ENCODE measurements around the gene SPINK13. TPM values are rescaled to one million over a fixed set of nuclear protein-coding genes. Genes with fewer than 3 reads are reported as not detected.

Gene SPINK13
- total and polyA plus RNA-seq, 9 of the 15 experiments (the other 6 are each of a cell fraction or from before 2014, with no cell fraction given): 0.07 TPM; not detected in 8

DNA sequence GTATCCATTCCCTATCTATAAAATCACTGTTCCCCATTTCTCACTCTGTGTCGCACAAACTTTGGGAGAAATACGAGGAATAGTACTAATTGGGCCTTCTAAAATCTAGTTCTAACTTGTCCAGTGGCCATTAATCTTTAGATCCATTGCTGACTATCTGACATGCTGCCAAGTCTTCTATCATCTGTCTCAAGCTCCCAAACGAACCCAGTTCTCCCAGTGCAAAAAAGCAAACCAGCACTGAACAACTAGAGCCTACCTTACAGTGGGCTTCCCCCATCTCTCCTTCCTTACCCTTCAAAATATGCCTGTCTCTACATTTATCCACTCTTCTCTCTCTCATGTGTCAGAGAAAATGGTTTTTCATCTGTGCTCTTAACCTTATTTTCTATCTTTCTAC lies 40.4 kb downstream of the SPINK13 start:
- CTCF ChIA-PET (ENCODE audit: low intra/inter-chr PET ratio): no interaction called here
- FAIRE-seq: no peak
- 0% methylated on average over 3 of the region's 3 CpGs for WGBS (ENCODE audit: insufficient coverage, low coverage, missing lambda C conversion rate)

DNA sequence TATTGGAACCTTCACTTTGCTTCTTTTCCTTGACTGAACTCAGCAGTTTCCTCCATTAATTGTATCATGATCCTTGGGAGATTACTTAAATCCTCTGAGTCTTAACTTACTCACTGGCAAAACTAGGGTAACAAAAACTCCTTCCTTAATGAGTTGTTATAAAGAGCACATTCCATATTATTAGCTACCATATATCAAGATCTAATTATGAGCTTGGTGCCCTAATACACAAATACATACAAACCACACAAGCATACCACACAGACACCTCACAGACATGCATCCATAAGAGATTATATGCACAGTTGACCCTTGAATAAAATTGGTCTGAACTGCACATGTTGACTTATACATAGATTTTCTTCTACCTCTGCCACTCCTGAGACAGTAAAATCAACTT lies 41.2 kb downstream of the SPINK13 start:
- Histone ChIP-seq H4K20me1 (replicated peaks; ENCODE audit: control insufficient read depth, insufficient read depth, low read length) (no peaks in the 10 kb centered on the region), H3K4me2 (ENCODE audit: insufficient read depth, low read length) (no peak overlapping the region), H3K4me3 (no peak overlapping the region), H3K79me2 (ENCODE audit: control insufficient read depth, insufficient read depth, low read length) (no peaks in the 10 kb centered on the region), H3K27ac (ENCODE audit: extremely low read depth, low read depth, low read length) (no peak overlapping the region), H3K4me1 (replicated peaks in 1 of 2; ENCODE audit: control insufficient read depth in 2 of 2, insufficient read depth in 2 of 2, low read length in 2 of 2) (no peaks in the 10 kb centered on the region), H3K9me3 (replicated peaks; ENCODE audit: control insufficient read depth, insufficient read depth, low read depth, low read length) (0 out of 2 replicates have a peak, but pooled peaks cover 2% of the 10 kb centered on the region), H3K9me1 (ENCODE audit: control insufficient read depth, insufficient read depth, low read length) (no peaks in the 10 kb centered on the region), H3K27me3 (ENCODE audit: control insufficient read depth in 2 of 2, insufficient read depth in 2 of 2, low read length in 2 of 2) (no peaks in the 10 kb centered on the region), H2AFZ (ENCODE audit: low read depth, low read length) (no peak overlapping the region), H3K9ac (ENCODE audit: insufficient read depth in 1 of 2, low read depth in 2 of 2, low read length in 2 of 2) (no peak overlapping the region), H3K36me3 (ENCODE audit: control insufficient read depth, insufficient read depth, low read length) (no peaks in the 10 kb centered on the region)
- no TSS peak for BruUV-seq (replicated peaks)
- FAIRE-seq: no peak
- intact Hi-C loops (cut with micrococcal nuclease) (no loop called here), in situ Hi-C loops (cut with MboI) (no loop called here)
- POLR2A ChIA-PET: no interaction called here
- no peak for DNase-seq (ENCODE audit: extremely low read depth in 1 of 4, low spot score in 3 of 4)
- CTCF ChIA-PET (ENCODE audit: low intra/inter-chr PET ratio): no interaction called here
- ATAC-seq: no peak
- no peak for TF ChIP-seq MEF2D (tag; conservative IDR thresholded peaks at IDR 0.05; ENCODE audit: low read depth)
- TF ChIP-seq SP1 (CRISPR knock-in tag; IDR thresholded peaks at IDR 0.05): no peak
- no peak for TF ChIP-seq KDM4B (IDR thresholded peaks at IDR 0.05; ENCODE audit: borderline replicate concordance in 2 of 2, low read depth in 1 of 2)
- TF ChIP-seq, protein P1, sequence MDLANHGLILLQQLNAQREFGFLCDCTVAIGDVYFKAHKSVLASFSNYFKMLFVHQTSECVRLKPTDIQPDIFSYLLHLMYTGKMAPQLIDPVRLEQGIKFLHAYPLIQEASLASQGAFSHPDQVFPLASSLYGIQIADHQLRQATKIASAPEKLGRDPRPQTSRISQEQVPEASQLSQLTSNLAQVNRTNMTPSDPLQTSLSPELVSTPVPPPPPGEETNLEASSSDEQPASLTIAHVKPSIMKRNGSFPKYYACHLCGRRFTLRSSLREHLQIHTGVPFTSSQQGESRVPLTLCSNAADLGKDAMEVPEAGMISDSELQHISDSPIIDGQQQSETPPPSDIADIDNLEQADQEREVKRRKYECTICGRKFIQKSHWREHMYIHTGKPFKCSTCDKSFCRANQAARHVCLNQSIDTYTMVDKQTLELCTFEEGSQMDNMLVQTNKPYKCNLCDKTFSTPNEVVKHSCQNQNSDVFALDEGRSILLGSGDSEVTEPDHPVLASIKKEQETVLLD (IDR thresholded peaks at IDR 0.05): no peak
- TF ChIP-seq BDP1 (IDR thresholded peaks at IDR 0.05; ENCODE audit: insufficient read depth, insufficient read length): no peak
- TF ChIP-seq, protein P2, sequence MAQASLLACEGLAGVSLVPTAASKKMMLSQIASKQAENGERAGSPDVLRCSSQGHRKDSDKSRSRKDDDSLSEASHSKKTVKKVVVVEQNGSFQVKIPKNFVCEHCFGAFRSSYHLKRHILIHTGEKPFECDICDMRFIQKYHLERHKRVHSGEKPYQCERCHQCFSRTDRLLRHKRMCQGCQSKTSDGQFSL (CRISPR knock-in tag; IDR thresholded peaks at IDR 0.05): no peak
- TF ChIP-seq, protein P2 (tag; IDR thresholded peaks at IDR 0.05): no peak
- no peak for TF ChIP-seq ZNF696 (CRISPR knock-in tag; conservative IDR thresholded peaks at IDR 0.05)
- TF ChIP-seq, protein P3, sequence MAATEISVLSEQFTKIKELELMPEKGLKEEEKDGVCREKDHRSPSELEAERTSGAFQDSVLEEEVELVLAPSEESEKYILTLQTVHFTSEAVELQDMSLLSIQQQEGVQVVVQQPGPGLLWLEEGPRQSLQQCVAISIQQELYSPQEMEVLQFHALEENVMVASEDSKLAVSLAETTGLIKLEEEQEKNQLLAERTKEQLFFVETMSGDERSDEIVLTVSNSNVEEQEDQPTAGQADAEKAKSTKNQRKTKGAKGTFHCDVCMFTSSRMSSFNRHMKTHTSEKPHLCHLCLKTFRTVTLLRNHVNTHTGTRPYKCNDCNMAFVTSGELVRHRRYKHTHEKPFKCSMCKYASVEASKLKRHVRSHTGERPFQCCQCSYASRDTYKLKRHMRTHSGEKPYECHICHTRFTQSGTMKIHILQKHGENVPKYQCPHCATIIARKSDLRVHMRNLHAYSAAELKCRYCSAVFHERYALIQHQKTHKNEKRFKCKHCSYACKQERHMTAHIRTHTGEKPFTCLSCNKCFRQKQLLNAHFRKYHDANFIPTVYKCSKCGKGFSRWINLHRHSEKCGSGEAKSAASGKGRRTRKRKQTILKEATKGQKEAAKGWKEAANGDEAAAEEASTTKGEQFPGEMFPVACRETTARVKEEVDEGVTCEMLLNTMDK (IDR thresholded peaks at IDR 0.05; ENCODE audit: borderline replicate concordance, insufficient read depth, low read depth, low read length, poor library complexity, severe bottlenecking): no peak
- TF ChIP-seq STAT5A (IDR thresholded peaks at IDR 0.05; ENCODE audit: borderline replicate concordance, low read length): no peak
- TF ChIP-seq ZKSCAN1 (IDR thresholded peaks at IDR 0.05; ENCODE audit: low read depth, low read length): no peak

More for the DNA sequence above, 40.4 kb downstream of the SPINK13 start:
- Histone ChIP-seq H3K4me2 (ENCODE audit: insufficient read depth, low read length) (no peak overlapping the region), H3K79me2 (ENCODE audit: control insufficient read depth, insufficient read depth, low read length) (no peaks in the 10 kb centered on the region), H3K36me3 (ENCODE audit: control insufficient read depth, insufficient read depth, low read length) (no peaks in the 10 kb centered on the region), H4K20me1 (replicated peaks; ENCODE audit: control insufficient read depth, insufficient read depth, low read length) (no peaks in the 10 kb centered on the region), H3K27me3 (ENCODE audit: control insufficient read depth in 2 of 2, insufficient read depth in 2 of 2, low read length in 2 of 2) (no peaks in the 10 kb centered on the region), H3K9me3 (replicated peaks; ENCODE audit: control insufficient read depth, insufficient read depth, low read depth, low read length) (0 out of 2 replicates have a peak, but pooled peaks cover 2% of the 10 kb centered on the region), H3K9ac (ENCODE audit: insufficient read depth in 1 of 2, low read depth in 2 of 2, low read length in 2 of 2) (no peak overlapping the region), H3K27ac (ENCODE audit: extremely low read depth, low read depth, low read length) (no peak overlapping the region), H3K4me3 (no peak overlapping the region), H2AFZ (ENCODE audit: low read depth, low read length) (no peak overlapping the region), H3K4me1 (replicated peaks in 1 of 2; ENCODE audit: control insufficient read depth in 2 of 2, insufficient read depth in 2 of 2, low read length in 2 of 2) (no peaks in the 10 kb centered on the region), H3K9me1 (ENCODE audit: control insufficient read depth, insufficient read depth, low read length) (no peaks in the 10 kb centered on the region)
- POLR2A ChIA-PET: no interaction called here
- peak; percentile 10 for TF ChIP-seq MEIS2 (IDR thresholded peaks at IDR 0.05; ENCODE audit: partially characterized antibody)
- TF ChIP-seq ZNF561 (CRISPR knock-in tag; conservative IDR thresholded peaks at IDR 0.05): no peak
- ATAC-seq (no peak), DNase-seq (ENCODE audit: extremely low read depth in 1 of 4, low spot score in 3 of 4) (no peak)
- BruUV-seq (replicated peaks): no TSS peak
- intact Hi-C loops (cut with micrococcal nuclease) (no loop called here), in situ Hi-C loops (cut with MboI) (no loop called here)
